GM21390 (cell line): ENCODE measurements around the gene TACR1.
A peak's percentile ranks its signal among the peaks of the same experiment; 100 is the strongest.
"Not testable (repeated sequence)": the region's sequence is repeated elsewhere in the genome, so short reads cannot be mapped to it uniquely, and the experiment has no call there.

Source experiments
- ATAC-seq: cut with Tn5 transposase; IDR thresholded peaks from one replicate; pipeline ENCODE4 v1.9.1; 2021; ENCODE audit not compliant: unreplicated experiment

Gene TACR1

GRCh38 chr2:75199428-75200011 is at the start of gene TACR1:
Gene TACR1 (minus strand): TSS chr2:75199520. CDS start chr2:75198934, 586 bp downstream.
- ATAC-seq, result peak; percentile 74

GRCh38 chr2:75248581-75248980 is 49.3 kb upstream of the TACR1 start:
- not testable (repeated sequence) for ATAC-seq

- ATAC-seq, result no peak
Observed at GRCh38 chr2:75246441-75247167, 47.3 kb upstream of the TACR1 start.

GRCh38 chr2:75243219-75243618 is 43.9 kb upstream of the TACR1 start:
- no peak for ATAC-seq

- ATAC-seq, result no peak
Observed at GRCh38 chr2:75241696-75242095, 42.4 kb upstream of the TACR1 start.

GRCh38 chr2:75238670-75239330 is 39.5 kb upstream of the TACR1 start:
- no peak for ATAC-seq

GRCh38 chr2:75237296-75237695 is 38.0 kb upstream of the TACR1 start:
- no peak for ATAC-seq

- no peak for ATAC-seq
Observed at GRCh38 chr2:75233965-75234364, 34.6 kb upstream of the TACR1 start.

- ATAC-seq, result no peak
Observed at GRCh38 chr2:75226617-75227016, 27.3 kb upstream of the TACR1 start.

GRCh38 chr2:75226099-75226498 is 26.8 kb upstream of the TACR1 start:
- ATAC-seq, result no peak

- no peak for ATAC-seq
Observed at GRCh38 chr2:75224636-75225094, 25.3 kb upstream of the TACR1 start.

- no peak for ATAC-seq
Observed at GRCh38 chr2:75222527-75222926, 23.2 kb upstream of the TACR1 start.

- ATAC-seq, result no peak
Observed at GRCh38 chr2:75221862-75222261, 22.5 kb upstream of the TACR1 start.

GRCh38 chr2:75219213-75219612 is 19.9 kb upstream of the TACR1 start:
- not testable (repeated sequence) for ATAC-seq

GRCh38 chr2:75211266-75211770 is 12.0 kb upstream of the TACR1 start:
- no peak for ATAC-seq

GRCh38 chr2:75210409-75210808 is 11.1 kb upstream of the TACR1 start:
- no peak for ATAC-seq

- no peak for ATAC-seq
Observed at GRCh38 chr2:75208738-75209137, 9.4 kb upstream of the TACR1 start.

GRCh38 chr2:75204833-75205232 is 5.5 kb upstream of the TACR1 start:
- no peak for ATAC-seq

GRCh38 chr2:75202359-75202758 is 3.0 kb upstream of the TACR1 start:
- ATAC-seq, result no peak

- no peak for ATAC-seq
Observed at GRCh38 chr2:75200140-75201096, 1.1 kb upstream of the TACR1 start.
